NCI-H2196 treated with DMSO at 0.1 percent for 48 hours (cell line): ENCODE data around the gene SIGLEC11.
"Not testable (repeated sequence)": the region's sequence is repeated elsewhere in the genome, so short reads cannot be mapped to it uniquely, and the experiment has no call there.

ENCODE experiments used
- DNase-seq: peaks from one replicate; lab custom pipeline; 2025; ENCODE audit not compliant: unreplicated experiment; lab: John Stamatoyannopoulos, UW

The SIGLEC11 gene

DNA sequence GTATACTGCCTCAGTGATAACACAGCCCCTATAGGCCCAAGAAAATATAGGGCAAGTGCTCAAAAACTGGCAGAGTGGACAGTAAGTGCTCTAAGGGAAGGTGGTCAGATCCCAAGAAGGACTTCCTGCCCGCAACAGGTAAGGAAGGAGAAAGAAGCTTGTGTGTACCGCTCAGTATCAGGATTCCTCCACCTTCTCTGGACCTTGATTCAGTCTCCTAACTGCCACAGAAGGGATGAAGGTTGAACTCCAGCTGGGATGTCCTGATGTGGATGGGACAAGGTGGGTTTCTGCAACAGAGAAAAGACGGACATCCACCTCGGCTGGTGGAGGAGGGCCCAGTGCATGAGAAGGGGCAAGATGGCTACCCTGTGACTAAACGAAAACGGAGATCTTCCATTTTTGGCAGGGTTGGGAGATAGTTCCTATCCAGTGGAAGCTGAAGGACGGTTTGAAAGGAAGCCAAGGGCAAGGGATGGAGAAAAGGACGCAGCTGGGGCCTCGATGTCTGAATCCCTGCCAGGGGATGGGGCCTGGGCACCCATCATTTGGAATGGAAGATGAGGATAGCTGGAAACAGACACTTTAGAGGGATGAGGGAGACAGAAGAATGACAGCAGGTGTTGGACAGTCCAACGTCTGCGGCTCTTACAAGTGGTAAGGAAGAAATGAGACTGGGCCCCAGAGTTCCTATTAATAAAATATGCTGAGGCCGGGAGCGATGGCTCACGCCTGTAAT, 33.3 kb downstream of the SIGLEC11 start:
- DNase-seq = no peak

DNA sequence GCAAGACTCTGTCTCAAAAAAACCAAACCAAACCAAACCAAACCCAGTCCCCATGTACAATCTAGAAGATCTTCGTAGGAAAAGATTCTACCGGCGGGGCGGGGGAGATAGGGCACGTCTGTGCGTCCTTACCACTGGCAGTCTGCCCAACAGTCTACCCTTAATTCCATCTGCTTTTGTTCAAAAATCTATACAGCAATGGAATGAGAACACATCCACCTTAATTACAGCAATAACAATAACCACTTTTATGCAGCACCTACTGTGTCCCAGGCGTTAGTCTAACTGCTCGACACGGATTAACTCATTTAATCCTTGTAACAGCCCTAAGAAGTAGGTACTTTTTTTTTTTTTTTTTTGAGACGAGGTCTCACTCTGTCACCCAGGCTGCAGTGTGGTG, 34.5 kb downstream of the SIGLEC11 start:
- DNase-seq = no peak

DNA sequence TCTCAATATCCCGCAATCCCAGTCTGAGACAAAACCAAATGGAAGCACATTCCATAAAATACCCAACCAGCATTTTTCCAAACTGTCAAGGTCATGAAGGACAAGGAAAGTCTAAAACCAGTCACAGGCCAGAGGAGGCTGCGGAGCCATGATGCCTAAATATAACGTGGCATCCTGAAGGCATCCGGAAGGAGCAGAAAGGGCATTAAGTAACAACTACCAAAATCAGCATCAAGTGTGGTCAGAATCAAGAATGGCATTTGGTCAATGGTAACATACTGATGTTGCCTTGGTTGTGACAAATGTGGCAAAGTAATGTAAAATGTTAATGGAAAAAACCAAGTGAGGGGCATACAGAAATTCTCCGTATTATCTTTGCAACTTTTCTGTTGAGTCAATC, 35.5 kb downstream of the SIGLEC11 start:
- no peak for DNase-seq

DNA sequence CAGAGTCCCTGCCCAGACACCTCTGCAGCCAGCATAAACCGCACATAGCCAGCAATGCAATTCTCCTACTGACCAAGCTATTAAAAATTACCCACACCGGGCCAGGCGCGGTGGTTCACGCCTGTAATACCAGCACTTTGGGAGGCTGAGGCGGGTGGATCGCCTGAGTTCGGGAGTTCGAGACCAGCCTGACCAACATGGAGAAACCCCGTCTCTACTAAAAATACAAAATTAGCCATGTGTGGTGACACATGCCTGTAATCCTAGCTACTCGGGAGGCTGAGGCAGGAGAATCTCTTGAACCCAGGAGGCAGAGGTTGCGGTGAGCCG, 36.1 kb downstream of the SIGLEC11 start:
- DNase-seq = not testable (repeated sequence)

DNA sequence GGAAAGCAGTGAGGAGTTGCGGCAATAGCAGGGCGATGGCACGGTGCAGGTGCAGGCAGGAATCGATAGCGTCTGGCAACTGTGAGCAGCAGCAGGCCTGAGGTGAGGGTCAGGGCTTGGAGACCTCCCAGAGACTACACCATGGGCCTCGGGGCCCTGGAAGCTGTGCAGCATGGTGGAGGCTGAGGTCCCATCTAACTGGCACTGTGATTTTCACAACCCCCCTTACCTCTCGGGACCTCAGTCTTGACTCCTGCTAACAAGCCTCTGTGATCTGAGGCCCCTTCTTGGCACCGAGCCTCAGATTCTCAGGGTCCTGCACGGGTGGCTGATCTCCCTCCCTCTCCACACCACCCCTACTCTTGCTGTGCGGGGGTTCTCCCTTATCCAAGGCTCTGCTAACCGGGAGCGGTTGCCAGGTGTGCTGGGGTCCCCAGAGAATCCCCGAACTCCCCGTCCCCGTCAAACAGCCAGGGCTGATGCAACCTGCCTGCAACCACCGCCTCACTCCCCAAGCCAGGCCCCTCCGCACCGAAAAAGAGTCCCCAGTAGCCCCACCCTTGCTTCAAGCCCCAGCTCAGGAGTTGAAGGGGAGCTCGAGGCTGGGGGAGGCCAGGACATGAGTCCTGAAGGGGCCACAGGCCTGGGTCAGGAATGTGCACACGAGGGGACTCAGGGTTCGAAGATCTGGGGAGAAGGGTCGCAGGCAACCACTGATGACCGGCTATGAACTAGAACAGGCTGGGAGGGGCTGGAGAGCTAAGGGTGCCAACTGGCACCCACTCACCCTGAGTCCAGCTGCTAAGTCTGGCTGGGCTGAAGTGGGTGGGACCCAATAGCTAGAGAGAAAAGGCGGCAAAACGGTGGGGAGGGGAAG, 36.7 kb downstream of the SIGLEC11 start:
- DNase-seq = no peak

DNA sequence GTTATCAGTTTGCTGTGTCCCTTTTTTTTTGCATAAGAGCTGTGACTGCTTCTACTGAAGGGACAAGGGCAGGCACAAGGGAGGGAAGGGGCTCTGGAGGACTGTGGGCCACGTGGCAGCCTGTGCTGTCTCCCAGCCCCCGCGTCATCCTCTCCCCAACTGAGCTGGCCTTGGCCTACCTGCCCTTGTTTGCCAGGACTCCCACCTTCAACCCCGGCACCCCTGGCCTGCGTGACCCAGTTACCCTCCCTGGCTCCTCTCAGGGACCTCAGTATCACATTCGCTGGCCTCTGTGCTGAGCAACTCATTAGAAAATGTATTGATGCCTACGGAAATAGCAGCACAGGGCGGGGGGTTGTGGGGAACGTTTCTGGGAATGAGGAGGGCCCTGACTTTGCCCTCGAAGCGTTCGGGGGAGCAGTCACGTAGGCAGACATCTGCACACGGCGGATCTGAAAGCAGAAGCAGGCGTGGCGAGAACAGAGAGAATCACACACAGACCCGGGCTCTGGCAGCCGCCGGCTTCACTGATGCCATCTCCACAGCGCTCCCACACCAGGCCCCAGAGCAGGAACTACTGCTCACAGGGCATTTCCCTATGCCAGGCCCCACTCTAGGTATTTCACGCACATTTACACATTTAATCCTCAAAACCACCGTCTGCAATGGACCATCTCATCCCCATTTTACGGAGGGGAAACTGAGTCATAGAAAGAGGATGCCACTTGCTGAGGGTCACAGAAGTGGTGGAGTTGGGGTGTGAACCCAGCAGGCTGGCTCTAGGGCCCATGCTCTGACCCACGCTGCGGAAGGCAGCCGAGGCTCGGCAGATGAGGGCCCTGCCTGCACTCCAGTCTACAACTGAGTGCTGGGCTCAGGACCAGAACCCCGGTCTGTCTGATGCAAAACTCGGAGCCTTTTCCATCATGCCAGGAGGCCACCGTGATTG, 37.6 kb downstream of the SIGLEC11 start:
- DNase-seq = no peak

DNA sequence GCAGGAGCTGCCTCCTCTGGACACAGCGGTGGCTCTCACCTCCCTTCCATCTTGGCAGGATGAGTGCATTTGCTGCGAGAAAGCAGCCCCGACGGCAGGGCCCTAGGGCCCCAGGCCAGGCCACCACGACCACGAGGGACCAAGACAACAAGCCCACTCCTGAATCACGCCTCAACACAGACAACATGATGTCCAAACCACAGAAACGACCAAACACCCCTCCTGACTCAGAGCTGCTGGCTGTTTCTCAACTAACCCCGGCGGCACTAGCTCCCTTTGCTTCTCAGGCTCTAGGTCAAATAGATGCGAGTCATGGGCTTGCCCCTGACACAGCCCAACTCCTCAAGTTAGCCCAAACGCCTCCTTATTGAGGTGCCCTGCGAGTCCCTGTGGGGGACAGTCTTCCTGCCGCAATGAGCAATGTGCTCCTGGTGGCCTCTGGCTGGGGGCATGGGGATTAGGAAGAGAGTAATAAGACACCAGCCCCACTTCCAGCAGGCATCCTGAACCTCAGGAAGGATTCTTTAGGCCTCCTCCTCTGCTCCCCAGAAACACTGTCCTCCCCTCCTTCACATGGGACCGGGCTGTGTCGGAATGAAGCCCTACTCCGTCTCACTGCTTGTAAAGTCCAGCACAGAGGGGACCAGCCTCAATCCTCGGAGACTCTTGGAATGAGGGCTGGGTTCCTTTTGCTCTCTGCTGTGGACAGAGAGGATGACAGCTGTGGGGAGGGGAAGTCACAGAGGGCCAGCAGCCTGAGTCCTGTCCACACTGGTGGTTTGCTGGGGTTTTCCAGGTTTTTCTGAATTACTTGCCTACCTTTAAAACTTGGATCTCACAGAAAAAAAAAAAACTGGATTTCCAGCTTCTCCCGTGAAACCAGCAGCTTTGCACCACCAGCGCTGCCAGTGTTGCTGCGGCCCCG, 38.8 kb downstream of the SIGLEC11 start:
- no peak for DNase-seq

DNA sequence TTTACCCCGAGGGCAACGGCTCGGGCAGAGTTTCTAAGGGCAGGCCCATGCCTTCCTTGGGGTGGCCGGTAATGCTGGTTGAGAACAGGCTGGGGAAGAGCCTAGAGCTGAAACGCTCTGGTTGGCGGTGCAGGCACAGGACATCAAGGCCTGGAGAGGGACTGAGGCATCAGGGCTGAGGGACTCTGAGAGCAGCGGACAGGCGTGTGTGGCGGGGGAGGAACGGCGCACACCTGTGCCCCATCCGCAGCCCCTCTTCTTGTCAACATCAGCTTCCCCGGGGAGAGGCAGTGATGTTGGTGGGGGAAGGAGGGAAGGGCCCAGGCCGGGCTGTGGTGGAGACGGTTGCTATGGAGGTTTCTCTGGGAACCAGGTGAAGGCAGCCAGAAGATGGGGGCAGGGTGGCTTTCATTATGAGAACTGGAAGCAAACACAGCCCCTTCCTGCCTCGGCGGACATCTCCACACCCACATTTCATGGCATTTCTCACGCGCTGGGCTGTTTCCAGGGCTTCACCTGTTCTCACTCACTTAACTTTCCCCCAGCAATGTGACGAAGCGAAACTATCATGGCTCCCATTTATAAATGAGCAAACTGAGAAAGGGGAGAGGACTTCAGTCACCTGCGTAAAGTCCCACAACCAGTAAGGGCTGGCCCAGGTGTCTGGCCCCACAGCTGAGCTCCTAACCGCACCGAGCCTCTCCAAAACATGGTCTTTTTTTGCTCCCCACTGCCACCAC, 40.2 kb downstream of the SIGLEC11 start:
- no peak for DNase-seq

DNA sequence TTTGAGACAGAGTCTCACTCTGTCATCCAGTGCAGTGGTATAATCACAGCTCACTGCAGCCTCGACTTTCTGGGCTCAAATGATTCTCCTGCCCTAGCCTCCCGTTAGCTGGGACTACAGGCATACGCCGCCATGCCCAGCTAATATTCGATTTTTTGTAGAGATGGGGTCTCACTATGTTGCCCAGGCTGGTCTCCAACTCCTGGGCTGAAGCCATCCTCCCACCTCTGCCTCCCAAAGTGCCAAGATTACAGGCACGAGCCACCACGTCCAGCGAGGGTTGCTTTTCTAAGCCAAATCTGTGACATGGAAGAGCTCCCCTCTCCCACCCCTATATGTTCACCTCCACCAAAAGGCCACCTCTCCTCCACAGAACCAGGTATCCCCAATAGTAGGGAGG, 42.9 kb downstream of the SIGLEC11 start:
- no peak for DNase-seq

DNA sequence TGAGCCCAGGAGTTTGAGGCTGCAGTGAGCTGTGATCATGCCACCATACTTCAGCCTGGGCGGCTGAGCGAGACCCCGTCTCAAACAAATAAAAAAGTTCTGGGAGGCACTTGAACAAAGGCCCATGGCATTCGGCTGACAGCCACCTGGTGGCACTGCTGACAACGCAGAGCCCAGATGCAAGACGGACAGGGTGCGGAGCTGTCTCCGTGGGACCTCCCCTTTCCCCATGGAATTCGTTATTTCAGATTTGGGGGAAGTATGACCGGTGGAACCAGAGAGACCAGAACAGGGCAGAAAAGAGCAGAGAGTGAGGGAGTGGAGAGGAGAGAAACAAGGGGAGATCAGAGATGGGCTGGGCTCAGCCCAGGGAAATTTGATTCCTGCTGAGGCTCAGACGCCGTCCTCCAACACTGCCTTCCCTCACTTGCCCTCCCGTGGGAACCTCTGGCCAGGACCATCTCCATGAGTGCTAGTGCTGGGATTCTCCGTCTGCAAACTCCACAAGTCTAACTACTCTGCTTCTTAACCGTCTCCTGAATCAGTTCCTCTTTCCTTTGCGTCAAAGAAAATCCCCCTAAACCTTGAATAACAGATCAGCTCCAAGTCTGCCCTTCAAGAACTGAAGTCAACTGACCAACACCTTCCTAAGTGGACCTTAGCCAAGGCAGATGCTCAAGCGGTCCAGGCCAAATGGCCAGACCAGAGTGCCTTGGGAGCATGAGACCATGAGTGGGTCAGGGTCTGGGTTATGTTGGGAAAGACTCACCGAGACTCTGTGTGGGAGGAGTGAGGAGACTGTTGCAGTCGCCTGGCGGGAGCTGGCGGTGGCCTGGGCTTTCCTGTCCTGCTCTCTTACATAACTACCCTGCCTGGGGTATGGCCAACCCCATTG, 43.9 kb downstream of the SIGLEC11 start:
- DNase-seq = no peak

DNA sequence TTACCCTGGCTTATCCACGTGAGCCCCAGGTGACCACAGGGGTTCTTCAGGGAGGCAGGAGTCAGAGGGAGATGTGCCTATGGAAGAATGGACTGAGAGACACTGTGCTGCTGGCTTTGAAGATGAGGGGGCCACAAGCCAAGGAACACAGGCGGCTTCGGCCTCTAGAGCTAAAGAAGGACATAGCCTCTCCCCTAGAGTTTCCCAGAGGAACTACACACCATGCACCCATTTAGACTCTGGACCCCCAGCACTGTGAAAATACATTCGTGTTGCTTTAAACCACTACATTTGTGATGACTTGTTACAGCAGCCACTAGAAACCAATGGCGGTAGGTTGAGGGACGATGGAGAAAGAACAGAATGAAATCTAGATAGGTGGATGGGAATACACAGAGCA, 45.7 kb downstream of the SIGLEC11 start:
- DNase-seq = no peak

DNA sequence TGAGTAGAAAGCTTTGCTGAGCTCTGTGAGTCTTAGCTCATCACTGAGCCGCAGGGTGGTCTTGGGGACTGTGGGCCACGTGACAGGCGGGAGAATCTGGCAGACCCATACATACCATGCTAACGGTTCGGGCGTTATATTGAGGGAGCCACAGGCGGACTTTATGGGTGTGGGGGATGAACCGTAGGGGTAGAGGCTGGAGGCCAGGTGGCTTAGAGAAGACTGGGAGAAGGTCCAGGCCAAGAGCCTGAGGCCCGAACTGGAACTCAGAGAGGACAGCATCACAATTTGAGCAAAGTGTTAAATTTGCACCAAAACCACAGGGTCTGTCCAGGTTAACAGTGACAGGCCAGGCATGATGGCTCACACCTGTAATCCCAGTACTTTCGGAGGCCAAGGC, 47.3 kb downstream of the SIGLEC11 start:
- no peak for DNase-seq

DNA sequence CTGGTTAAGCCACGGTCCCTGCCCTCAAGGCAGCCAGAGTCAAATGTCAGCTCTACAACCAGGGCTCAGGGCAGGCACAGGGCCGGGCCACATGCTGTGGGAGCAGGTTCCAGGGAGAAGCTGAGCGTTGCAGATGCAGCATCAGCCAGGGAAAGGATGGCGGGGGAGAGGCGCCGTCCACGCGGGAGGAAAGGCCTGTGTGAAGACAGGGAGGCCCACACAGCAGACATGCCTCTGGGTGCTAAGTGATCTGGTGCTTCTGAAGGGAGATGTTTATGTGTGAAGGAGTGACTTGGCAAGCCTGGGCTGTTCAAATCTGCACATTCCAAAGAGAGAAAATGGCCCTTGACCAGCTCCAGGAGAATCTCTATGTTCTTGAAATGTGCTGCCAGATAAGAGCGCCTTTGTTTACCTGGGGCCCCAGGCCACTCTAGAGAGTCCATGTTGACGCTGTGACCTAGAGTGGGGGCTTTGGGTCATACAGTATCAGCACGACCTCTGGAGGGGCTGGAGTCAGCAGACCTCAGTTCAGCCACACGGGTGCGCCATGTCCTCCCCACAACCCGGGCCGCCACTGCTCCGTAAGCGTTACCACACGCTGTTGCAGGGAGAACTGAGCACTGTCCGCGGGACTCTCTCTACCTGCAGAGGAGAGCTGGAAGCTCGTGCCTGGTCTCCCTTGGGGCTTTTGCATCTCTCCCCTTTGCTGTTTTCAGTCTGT, 47.8 kb downstream of the SIGLEC11 start:
- DNase-seq = no peak

DNA sequence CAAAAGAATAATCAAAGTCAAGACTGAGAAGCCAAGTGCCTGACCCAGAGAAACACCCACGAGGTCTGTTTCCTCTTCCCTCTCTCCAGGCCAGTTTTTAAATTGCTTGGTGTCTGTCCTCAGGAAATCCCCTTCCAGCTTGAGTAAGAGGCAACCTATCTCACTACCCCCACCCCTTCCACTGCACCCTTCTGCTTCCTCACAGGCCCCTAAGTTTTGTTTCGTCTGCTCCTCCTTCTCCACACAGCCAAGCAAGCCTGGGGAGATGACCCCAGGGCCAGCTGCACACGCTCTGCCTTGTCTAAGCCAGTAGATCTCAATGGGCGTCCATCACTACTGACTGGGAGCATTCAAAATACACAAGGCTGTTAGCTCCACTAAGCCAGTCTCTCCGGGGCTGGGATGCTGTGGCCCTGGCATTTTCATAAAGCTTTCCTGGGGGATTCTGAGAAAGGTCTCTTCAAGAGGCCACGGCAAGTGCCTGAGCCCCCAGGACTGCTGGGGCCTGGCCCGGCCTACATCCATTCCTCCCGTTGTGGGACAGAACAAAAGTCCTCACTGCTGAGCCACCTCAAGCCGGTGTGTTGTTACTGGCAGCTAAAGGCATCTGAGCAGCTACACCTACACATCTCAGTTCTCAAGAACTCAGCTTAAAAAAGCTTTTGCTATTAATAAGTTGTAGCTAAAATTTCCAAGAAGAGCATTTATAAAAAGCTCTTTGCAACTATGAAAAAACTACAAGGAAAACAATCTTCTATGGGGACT, 49.4 kb downstream of the SIGLEC11 start:
- DNase-seq = no peak

DNA sequence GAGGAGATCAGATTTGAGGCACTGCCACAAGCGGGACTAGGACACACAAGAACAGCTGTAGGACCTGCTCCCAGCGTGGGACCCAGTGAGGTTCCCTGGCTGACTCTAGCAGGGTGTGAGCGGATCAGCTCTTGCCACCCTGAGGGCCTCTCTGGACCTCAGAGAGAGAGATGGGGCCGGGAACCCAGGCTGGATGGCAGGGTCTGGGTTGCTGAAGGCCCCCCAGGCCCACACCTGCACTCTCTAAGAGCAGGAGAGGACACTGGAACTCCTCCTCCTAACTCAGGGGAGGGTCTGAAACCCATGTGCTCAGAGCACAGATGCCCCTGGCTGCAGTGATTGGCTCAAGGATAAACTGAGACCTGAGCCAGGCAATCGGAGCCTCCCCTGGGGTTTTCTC, 50.8 kb downstream of the SIGLEC11 start:
- no peak for DNase-seq

DNA sequence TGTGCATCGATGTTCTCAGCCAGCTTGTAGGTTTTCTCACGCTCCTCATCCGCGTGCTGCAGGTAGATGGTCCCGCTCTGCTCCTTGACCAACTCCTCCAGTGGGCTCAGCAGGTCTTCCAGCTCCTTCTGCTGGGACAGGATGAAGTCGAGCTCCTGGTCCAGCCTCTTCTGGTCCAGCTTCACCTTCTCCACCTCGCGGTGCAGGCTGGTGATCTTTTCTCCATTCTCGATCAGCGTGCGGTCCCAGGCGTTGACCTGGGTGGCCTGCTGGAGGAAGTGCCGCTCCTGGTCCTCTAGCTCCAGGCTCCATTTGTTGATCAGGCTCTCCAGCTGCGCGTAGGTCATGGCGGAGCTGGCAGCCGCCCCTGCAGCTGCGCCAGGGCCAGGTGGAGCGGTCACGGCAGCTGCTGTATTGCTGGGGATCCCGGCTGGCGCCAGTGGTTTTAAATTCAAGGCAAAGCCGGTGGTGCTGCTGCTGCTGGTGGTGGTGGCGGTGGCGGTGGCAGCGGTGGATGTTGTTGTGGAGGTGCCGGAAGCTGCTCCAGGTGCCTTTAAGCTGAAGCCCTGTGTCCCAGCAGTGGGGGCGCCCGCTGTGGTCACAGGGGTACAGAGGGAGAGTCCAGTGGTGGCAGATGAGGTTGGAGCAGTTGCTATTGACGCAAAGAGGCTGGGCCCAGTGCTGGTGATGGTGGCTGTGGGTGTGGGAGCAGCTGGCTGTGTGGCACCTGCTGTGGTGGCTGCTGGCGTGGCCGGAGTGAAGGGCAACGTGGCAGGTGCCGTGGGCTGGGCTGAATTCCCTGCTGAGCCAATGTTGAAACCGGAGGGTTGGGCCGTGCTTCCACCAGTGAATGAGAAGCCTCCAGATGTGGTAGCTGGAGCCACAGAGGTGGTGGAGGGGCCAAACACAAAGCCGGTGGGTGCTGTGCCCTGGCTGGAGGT, 52.2 kb downstream of the SIGLEC11 start:
- DNase-seq = no peak
